ENCODE results near the gene JUP. TPM values are rescaled to one million over a fixed set of nuclear protein-coding genes. Genes with fewer than 3 reads are reported as not detected.

The JUP gene
- total RNA-seq, 2 experiments from 2014 or later = 40.5 to 62.0 TPM

- no peaks in the 10 kb centered on the region for H3K9me2 ChIP-seq (ENCODE audit: insufficient read depth, low read length)
- no TSS peak for BruUV-seq (replicated peaks)
- intact Hi-C loops (cut with micrococcal nuclease; ENCODE audit: unreplicated experiment) = no loop called here
- H3K4me3 ChIP-seq (ENCODE audit: low read depth, low read length, poor library complexity, severe bottlenecking) = no peak overlapping the region
- H2AFZ ChIP-seq (ENCODE audit: low read length) = no peak overlapping the region
- H4K20me1 ChIP-seq (ENCODE audit: insufficient read depth, low read length) = no peaks in the 10 kb centered on the region
- no peaks in the 10 kb centered on the region for H3K4me1 ChIP-seq (ENCODE audit: insufficient read depth, low read length, poor library complexity, severe bottlenecking)
- ChIA-PET CTCF (ENCODE audit: unreplicated experiment) (no interaction called here), POLR2A (no interaction called here)
- H3K79me2 ChIP-seq (ENCODE audit: insufficient read depth, low read depth, low read length) = no peaks in the 10 kb centered on the region
- no peak overlapping the region for H3K4me2 ChIP-seq (ENCODE audit: low read length)
- DNase-seq (ENCODE audit: low spot score) = no peak
- no peak for TF ChIP-seq EZH2phosphoT487 (IDR thresholded peaks at IDR 0.05; ENCODE audit: borderline replicate concordance, low read depth, low read length)
- TF ChIP-seq, protein P1, sequence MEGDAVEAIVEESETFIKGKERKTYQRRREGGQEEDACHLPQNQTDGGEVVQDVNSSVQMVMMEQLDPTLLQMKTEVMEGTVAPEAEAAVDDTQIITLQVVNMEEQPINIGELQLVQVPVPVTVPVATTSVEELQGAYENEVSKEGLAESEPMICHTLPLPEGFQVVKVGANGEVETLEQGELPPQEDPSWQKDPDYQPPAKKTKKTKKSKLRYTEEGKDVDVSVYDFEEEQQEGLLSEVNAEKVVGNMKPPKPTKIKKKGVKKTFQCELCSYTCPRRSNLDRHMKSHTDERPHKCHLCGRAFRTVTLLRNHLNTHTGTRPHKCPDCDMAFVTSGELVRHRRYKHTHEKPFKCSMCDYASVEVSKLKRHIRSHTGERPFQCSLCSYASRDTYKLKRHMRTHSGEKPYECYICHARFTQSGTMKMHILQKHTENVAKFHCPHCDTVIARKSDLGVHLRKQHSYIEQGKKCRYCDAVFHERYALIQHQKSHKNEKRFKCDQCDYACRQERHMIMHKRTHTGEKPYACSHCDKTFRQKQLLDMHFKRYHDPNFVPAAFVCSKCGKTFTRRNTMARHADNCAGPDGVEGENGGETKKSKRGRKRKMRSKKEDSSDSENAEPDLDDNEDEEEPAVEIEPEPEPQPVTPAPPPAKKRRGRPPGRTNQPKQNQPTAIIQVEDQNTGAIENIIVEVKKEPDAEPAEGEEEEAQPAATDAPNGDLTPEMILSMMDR (conservative IDR thresholded peaks at IDR 0.05; ENCODE audit: low read length) = no peak
- H3K9me3 ChIP-seq (ENCODE audit: low read length) = no peaks in the 10 kb centered on the region
- H3K36me3 ChIP-seq (ENCODE audit: insufficient read depth, low read length) = no peaks in the 10 kb centered on the region
- no peak overlapping the region for H3K27ac ChIP-seq (ENCODE audit: low read depth, low read length, poor library complexity, severe bottlenecking)
Observed at GRCh38 chr17:41718287-41718645, 68.2 kb downstream of the JUP start.

- CTCF ChIA-PET (ENCODE audit: unreplicated experiment) = no interaction called here
- no peak overlapping the region for H3K4me3 ChIP-seq (ENCODE audit: low read depth, low read length, poor library complexity, severe bottlenecking)
- H3K79me2 ChIP-seq (ENCODE audit: insufficient read depth, low read depth, low read length) = no peaks in the 10 kb centered on the region
- no peak for DNase-seq (ENCODE audit: low spot score)
- no peak overlapping the region for H3K4me2 ChIP-seq (ENCODE audit: low read length)
- H4K20me1 ChIP-seq (ENCODE audit: insufficient read depth, low read length) = no peaks in the 10 kb centered on the region
- POLR2A ChIA-PET = no interaction called here
- no peaks in the 10 kb centered on the region for H3K4me1 ChIP-seq (ENCODE audit: insufficient read depth, low read length, poor library complexity, severe bottlenecking)
- TF ChIP-seq, protein P1 (conservative IDR thresholded peaks at IDR 0.05; ENCODE audit: low read length) = no peak
- no peak for TF ChIP-seq EZH2phosphoT487 (IDR thresholded peaks at IDR 0.05; ENCODE audit: borderline replicate concordance, low read depth, low read length)
- intact Hi-C loops (cut with micrococcal nuclease; ENCODE audit: unreplicated experiment) = no loop called here
- no peaks in the 10 kb centered on the region for H3K36me3 ChIP-seq (ENCODE audit: insufficient read depth, low read length)
- H3K9me2 ChIP-seq (ENCODE audit: insufficient read depth, low read length) = no peaks in the 10 kb centered on the region
- no peak overlapping the region for H3K27ac ChIP-seq (ENCODE audit: low read depth, low read length, poor library complexity, severe bottlenecking)
- no peaks in the 10 kb centered on the region for H3K9me3 ChIP-seq (ENCODE audit: low read length)
- H2AFZ ChIP-seq (ENCODE audit: low read length) = no peak overlapping the region
- BruUV-seq (replicated peaks) = no TSS peak
Observed at GRCh38 chr17:41717408-41718286, 68.9 kb downstream of the JUP start.

GRCh38 chr17:41711669-41712400 is 74.7 kb downstream of the JUP start, which contains the start of gene GAST:
Gene GAST, plus strand, starts transcription at chr17:41712331. Its CDS starts 3,106 bp downstream, at chr17:41715437.
- Histone ChIP-seq H2AFZ (ENCODE audit: low read length) (no peak within 1 kb of the TSS), H3K27ac (ENCODE audit: low read depth, low read length, poor library complexity, severe bottlenecking) (no peak within 1 kb of the TSS), H3K79me2 (ENCODE audit: insufficient read depth, low read depth, low read length) (no peaks in the 10 kb centered on the region), H3K9me3 (ENCODE audit: low read length) (no peaks in the 10 kb centered on the region), H4K20me1 (ENCODE audit: insufficient read depth, low read length) (no peaks in the 10 kb centered on the region), H3K36me3 (ENCODE audit: insufficient read depth, low read length) (no peaks in the 10 kb centered on the region), H3K4me2 (ENCODE audit: low read length) (no peak within 1 kb of the TSS), H3K4me1 (ENCODE audit: insufficient read depth, low read length, poor library complexity, severe bottlenecking) (no peaks in the 10 kb centered on the region), H3K4me3 (ENCODE audit: low read depth, low read length, poor library complexity, severe bottlenecking) (no peak within 1 kb of the TSS), H3K9me2 (ENCODE audit: insufficient read depth, low read length) (no peaks in the 10 kb centered on the region)
- no peak for DNase-seq (ENCODE audit: low spot score)
- CTCF ChIA-PET (ENCODE audit: unreplicated experiment) = no interaction called here
- POLR2A ChIA-PET = no interaction called here
- TF ChIP-seq, protein P1 (conservative IDR thresholded peaks at IDR 0.05; ENCODE audit: low read length) = no peak
- TF ChIP-seq EZH2phosphoT487 (IDR thresholded peaks at IDR 0.05; ENCODE audit: borderline replicate concordance, low read depth, low read length) = no peak
- BruUV-seq (replicated peaks) = no TSS peak
- intact Hi-C loops (cut with micrococcal nuclease; ENCODE audit: unreplicated experiment) = no loop called here

Measured in OCI-LY7 (cell line).